PC-9 (cell line): ENCODE results near the gene PLEKHA7.

ENCODE experiments used
- CTCF ChIP-seq: fragments of 200-600 bp; sonication (generic); conservative IDR thresholded peaks from 2 replicates; pipeline ENCODE4 v1.6.1; 2017; ENCODE audit warnings: mixed run types, antibody characterized with exemption, mild to moderate bottlenecking, moderate library complexity
- EZH2 ChIP-seq: fragments of 200-600 bp; sonication (generic); IDR thresholded peaks from 2 replicates; pipeline ENCODE4 v1.8.0; 2017; ENCODE audit warnings: antibody characterized with exemption, low read depth

DNA sequence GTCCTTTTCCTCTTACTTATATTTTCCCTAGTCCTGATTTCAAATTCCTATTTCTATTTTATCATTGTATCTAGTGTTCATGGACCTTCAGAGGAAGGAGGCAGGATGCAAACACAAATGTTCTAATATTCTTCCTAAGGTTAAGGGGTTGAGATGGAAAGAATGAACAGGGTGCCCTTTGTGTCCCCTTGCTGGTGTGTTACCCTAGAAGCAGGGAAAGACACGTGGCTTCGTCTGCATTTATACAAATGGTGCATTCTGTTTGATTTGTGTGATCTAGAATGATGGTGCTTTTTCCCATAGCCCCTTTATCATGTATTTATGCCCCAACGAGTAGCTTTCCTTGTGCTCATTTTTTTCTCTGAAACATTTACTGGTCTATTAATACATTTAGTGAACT, 76.2 kb downstream of the PLEKHA7 start:
- TF ChIP-seq EZH2 (no peak), CTCF (no peak)
